HT1080 (cell line): ENCODE results near the gene AEN. TPM values are rescaled to one million over a fixed set of nuclear protein-coding genes. Genes with fewer than 3 reads are reported as not detected.

Experiments used
- DNase-seq: peaks from one replicate; pipeline ENCODE4 v3.0.0-alpha.2; 2015; ENCODE audit warnings: low read depth
- total RNA-seq: library from RNA; depleted of rRNA; stranded (reverse); fragments of >200 nt; shearing (Covaris generic); gene quantifications from 2 replicates; pipeline ENCODE4 v1.2.3, GENCODE V29; 2014

Gene AEN
- total RNA-seq, 1 experiment from 2014 or later: 162 TPM

DNA sequence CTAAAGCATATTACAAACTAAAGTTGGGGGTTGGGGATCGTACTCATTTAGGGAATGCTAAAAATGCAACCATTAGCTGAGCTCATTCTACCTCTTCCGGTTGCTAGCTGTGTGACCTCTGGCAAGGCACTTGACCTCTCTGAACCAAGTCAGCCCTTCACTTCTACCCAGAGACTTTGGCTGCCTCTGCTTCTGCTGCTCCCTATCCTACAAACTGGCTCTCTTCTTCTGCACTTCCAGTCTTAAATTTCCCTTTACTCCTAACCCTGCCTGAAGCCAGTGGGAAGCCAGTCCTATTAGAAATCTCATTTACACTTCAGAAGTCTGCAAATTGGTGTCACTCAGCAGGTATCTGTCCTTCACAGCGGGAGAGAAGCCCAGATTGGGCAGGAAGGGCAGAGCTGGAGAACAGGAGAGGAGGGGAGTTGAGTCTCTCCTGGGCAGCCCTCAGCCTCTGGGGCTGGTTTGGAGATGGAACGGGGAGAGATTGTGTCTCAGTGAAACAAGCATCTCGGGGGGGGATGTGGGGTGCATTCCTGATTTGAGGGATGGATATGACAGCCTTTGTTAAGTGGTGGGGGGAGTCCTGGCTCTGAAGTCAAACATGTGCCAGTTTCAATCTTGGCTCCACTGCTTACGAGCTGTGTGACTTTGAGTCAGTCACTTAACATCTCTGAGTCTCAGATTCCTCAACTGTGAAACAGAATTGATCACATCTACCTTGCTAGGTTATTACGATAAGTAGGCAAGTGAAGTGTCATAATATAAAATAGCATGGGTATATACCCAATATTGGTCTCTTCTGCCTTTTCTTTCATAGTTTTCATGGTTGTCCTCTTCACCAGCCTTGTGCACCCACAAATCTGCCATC lies 7.8 kb upstream of the AEN start:
- peak; percentile 44 for DNase-seq

DNA sequence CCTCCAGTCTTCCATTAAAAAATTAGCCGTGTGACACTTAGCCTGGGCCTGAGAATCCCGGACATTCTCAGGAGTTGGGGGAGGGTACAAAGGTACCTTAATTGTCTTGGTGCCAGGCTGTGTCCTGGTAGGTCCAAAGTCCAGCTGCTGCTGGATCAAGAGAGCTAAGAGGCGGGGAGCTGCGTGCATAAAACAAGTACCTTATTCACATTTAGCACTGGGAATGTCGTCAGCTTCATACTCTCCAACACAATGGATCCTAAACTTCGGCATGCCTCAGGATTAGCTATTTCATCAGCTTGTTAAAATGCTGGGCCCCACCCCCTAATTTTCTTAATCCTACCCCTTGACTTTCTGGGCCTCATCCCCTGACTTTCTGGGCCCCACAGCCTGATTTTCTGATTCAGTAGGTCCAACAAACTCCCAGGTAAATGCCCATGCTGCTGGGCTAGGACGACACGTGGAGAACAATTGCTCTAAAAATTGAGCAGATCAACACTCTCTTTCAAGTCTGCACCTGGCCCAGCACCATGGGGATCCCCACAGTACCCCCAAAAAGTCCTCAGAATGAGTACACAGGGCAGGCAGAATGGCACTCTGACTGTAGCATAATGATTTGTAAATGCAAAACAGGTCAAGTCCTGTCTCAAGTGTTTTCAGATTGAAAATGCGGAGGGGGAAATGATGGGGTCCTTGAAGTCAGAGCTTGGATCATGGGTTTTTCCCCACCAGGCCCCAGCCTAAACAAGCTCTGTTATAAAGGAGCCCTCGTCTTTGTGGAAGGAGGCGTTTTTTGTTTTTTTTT lies 5.6 kb upstream of the AEN start:
- no peak for DNase-seq

DNA sequence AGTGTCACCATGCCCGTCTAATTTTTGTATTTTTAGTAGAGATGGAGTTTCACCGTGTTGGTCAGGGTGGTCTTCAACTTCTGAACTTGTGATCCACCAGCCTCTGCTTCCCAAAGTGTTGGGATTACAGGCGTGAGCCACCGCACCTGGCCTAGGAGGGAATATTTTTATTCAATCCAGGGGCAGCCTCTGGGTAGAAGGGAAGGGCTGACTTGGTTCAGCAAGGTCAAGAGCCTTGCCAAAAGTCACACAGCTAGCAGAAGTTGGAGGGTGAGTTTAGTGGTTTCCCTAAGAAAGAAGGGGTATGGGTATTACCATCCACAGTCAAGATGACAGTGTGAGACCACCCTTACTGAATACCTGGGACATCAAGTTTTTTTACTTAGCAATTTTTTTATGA lies 4.9 kb upstream of the AEN start:
- no peak for DNase-seq

DNA sequence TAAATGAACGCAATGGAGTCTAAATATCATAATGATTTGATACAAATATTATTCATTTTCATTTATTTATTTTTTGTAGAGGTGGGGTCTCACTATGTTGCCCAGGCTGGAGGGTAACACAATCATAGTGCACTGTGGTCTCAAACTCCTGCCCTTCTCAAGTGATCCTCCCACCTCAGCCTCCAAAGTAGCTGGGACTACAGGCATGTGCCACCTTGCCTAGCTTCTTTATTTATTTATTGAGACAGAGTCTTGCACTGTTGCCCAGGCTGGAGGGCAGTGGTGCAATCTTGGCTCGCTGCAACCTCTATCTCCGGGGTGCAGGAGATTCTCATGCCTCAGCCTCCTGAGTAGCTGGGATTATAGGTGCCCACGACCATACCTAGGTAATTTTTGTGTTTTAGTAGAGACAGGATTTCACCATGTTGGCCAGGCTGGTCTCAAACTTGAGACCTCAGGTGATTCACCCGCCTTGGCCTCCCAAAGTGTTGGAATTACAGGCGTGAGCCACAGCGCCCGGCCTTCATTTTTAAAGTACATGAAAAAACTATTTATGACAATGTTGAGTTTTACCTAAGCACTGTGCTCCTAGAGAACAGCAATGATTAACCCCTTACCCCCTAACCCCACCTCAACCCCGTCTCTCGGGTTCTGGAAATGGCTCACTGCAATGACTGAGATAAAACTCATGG lies 4.0 kb upstream of the AEN start:
- no peak for DNase-seq

DNA sequence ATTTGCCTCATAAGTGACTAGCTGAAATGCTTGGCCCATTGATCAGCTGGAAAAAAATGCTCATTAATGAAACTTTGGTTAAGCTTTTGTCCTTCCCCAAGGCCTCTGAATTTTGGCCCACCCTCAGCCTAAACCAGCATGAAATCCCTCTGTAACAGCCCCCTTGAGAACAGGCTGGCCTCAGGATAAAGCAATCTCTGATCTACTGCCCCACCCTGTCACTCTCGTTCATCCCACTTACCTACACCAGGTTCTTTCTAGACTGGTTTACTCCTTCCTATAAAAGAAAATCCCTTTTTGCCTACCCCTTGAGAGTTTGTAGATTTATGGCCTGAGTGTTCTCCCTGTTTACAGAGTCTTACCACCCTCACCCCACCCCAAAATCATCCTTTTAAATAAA lies 3.4 kb upstream of the AEN start:
- no peak for DNase-seq

DNA sequence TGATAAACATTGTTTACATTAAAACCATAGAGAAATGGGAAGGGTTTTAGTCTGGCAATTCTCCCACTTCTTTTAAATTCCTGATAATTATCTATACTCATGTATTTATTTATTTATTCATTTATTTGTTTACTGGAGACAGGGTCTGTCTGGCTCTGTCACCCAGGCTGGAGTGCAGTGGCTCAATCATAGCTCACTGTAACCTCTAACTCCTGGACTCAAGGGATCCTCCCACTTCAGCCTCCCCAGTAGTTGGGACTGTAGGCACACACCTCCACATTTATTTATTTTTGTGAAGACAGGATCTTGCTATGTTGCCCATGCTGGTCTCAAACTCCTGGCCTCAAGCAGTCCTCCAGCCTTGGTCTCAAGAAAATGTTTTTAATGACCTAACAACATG lies 2.5 kb upstream of the AEN start:
- no peak for DNase-seq

DNA sequence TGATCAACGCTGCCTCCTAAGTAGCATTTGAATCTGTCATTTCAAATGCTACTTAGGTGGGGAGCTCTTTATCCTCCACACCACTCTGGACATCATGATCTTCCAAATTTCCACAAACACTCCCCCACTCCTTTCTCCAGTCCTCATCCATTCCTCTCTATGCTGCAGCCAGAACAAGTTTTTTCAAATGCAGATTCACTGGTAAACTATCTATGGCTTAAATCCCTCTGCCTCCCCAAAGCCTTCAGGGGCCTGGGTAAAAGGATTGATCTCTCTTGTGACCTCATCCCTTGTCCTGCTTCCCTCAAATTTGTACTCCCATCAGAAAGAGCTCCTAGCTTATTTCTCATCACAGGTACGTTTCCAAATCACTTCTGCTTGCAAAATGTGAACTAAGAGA lies 1.3 kb upstream of the AEN start:
- DNase-seq: no peak

DNA sequence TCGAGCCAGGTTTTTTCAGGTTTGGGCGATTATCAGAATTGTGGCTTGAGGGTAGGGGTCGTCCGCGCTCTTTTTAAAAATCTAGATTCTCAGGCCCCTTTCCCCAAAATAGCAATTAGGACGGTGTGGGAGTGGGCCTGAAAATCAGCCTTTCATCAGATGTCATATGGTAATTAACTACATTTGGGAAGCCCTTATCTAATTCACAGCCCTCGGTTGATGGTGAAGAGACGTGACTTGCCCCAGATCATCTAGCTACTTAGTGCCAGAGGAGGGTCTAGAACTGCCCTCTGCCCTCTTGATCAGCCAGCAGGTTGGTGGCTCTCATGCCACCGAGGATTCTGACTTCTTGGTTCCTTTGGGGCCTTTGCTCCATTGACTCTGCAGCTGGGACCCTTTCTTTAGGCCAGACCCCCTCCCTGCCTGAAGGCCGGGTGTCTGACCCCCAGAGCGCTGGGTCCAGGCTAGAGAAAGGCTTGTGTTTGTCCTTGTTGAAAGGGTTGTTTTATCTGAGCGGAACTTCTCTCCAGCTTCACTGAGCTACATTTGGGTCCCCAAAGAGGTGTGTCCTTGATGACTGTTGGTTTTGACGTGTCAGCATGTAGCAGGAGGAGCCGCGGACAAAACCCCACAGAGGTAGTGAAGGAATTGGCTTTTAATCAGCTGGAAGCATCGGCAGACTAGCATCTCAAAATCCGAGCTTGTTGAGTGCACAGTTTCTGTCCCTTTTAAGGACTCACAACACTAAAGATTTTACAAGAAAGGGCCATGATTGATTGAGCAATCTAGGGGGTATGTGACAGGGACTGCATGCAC lies 857 bp downstream of the AEN start:
- DNase-seq: peak; percentile 71

DNA sequence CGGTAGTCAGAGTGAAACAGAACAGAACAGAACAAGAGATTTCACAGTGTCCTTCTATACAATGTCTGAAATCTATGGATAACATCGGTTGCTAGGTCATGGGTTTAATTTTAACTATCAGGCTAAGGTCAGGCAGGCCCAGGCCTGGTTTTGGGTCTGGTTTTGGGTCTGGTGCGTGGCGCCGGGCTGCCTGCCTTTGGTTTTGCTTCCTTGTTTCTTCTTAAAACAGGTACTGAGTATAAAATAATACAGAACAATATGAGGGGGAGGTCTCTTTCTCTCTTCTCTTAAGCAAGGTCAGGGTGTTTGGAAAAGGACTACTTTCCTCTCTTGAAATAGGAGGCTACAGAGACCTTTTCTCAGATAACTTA lies 1.4 kb downstream of the AEN start:
- no peak for DNase-seq

DNA sequence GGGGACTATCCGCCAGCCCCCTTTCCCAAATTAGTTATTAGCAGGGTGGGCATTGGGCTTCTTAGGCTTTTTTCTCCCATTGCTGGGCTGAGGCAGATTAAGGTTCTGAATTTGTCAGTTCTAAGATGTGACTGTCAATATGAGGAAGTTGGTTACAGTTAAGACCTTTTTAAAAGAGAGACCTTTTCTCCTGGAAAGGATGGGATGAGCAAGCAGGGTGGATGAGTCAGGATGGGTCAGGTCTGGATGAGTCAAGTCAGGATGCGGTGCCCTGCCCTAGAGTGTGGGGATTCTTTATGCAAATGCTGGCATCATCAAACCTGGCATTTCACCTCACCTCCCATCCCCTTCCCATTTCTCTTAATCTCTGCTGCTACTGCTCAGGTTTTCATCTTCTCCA lies 1.9 kb downstream of the AEN start:
- peak; percentile 96 for DNase-seq

DNA sequence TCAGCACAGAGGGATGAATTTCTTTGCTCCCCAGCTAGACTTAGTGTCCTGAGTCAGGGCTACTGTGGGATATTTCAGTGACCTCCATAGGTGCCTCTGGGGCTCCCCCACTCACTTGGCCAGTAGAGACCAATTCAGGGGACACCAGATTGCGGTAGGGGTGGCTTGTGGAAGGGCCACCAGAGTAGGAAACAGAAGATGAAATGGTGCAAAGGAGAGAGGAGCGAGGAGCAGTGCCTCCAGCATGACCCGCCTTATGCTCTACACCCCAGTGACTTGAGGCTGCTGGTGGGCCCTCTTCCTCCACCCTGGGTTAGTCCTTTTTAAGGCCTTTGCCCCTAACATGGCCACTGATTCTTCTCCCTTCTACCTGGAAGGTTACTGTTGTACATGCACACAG lies 2.5 kb downstream of the AEN start:
- no peak for DNase-seq

DNA sequence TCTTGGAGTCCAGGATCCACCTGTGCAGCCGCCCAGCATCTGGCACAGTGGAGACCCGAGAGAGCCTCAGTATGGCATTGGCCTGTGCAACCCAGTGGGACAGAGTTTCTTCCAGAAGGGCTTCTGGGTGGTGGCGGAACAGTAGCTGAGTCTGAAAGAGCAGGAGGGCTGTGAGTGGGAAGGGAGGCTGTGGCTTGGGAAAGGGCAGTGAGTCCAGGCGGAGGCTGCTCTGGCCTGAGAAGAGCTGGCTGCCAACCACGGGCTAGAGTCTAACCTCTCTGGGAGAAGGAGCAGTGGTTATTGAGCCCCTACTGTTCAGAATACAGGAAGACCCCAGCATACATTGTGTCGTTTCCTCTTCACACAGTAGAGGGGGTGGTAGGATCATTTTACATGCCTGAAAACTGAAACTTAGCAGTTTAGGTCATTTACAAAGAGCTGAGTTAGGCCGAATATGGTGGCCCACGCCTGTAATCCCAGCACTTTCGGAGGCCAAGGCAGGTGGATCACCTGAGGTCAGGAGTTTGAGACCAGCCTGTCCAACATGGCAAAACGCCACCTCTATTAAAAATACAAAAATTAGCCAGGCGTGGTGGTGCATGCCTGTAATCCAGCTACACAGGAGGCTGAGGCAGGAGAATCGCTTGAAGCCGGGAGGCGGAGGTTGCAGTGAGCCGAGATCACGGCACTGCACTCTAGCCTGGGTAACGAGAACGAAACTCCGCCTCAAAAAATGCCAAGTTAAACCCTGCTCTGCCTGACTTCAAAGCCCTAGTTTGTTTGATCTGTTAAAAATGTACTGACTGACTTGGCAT lies 3.2 kb downstream of the AEN start:
- peak; percentile 39 for DNase-seq

DNA sequence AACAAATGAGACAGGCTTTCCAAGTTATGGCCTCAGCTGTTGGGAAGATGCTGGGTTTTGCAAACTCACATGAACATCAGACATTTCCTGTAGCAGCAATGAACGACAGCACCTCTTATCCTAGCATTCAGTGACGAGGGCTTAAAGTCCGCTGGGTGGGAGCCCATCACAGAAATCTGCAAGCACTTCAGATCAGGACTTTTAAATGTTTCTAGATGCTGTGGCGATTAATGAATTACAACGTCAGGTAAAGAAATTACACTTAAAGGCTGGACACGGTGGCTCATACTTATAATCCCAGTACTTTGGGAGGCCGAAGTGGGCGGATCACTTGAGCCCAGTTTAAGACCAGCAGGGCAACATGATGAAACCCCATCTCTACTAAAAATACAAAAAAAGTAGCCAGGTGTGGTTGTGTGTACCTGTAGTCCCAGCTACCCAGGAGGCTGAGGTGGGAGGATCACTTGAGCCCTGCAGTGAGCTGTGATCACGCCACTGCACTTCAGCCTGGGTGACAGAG lies 3.9 kb downstream of the AEN start:
- DNase-seq: no peak

DNA sequence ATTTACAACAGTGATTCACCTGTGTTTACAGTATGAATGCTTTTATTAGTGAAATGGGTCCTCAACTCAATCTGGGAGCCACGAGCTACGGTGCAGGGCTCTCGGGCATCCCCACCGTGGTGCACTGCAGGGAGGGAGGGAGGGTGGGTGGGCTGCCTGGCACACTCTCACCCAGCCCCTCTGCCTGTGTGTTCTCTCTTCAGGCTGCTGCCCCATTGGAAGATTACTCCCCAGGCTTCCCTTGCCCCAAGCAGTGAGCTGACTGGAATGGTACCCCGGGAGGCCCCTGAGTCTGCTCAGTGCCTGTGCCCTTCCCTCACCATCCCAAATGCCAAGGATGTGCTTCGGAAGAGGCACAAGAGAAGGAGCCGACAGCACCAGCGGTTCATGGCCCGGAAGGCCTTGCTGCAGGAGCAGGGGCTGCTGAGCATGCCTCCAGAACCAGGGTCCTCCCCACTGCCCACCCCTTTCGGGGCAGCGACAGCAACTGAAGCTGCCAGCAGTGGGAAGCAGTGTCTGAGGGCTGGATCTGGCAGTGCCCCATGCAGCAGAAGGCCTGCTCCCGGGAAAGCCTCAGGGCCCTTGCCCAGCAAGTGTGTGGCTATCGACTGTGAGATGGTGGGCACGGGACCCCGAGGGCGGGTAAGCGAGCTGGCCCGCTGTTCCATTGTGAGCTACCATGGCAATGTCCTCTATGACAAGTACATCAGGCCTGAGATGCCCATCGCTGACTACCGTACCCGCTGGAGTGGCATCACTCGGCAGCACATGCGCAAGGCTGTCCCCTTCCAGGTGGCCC lies 5.0 kb downstream of the AEN start:
- DNase-seq: no peak

DNA sequence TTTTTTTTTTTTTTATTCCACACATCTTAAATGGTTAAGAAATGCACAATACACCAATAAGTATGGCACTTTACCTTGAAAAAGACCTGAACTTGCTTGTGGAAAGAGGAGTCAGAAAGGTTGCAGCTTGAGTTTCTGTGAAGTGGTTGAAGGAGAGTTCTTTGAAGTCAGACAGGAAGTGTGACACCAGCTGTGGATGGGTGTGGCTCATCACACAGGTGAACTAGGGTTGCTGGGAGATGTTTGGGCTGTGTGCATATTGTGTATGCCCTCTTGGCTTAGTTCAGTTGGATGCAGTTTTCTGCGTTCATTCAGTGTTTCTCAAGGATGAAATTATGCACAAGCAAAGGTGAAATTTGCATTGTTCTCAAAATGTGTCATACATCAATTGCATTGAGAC lies 6.3 kb downstream of the AEN start:
- DNase-seq: peak; percentile 26

DNA sequence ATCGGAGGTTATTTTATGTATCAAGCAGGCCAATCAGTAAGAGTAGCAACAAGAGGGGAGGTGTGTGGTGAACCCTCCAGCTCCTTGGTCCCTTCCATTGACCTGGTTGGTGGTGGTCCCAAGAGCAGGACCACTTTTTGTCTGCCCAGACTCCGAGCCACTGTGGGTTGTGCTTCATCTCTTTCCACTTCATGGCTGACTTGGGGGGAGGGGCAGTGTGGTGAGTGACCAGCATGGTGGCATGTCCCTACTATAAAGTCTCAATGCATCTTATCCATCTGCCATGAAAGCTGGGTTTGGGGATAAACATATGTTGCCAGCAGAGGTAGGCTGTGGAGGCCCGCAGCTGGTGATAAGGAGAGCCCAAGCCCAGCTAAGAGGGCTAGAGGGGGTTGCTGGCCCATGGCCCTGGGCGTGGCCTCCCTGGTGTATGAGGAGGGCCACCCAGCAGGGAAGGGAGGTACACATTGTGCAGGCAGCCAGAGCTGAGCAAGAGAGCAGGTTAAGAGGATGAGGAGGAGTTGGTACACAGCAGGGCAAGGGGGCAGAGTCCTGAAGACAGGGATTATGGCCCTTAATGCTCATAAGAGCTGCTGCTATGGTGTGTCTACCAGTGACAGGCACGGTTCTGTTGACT lies 7.0 kb downstream of the AEN start:
- DNase-seq: no peak

DNA sequence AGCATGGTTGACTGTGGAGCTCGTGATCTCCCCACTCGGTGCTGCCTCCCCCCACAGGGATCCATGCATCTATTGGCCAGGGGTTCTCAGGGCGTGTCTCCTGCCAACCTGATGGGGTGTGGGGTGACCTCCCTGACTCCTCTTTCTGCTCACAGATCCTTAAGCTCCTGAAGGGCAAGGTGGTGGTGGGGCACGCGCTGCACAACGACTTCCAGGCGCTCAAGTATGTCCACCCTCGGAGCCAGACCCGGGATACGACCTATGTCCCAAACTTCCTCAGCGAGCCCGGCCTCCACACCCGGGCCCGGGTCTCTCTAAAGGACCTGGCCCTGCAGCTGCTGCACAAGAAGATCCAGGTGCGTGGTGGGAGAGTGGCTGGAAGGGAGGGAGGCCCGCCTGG lies 7.9 kb downstream of the AEN start:
- DNase-seq: no peak

DNA sequence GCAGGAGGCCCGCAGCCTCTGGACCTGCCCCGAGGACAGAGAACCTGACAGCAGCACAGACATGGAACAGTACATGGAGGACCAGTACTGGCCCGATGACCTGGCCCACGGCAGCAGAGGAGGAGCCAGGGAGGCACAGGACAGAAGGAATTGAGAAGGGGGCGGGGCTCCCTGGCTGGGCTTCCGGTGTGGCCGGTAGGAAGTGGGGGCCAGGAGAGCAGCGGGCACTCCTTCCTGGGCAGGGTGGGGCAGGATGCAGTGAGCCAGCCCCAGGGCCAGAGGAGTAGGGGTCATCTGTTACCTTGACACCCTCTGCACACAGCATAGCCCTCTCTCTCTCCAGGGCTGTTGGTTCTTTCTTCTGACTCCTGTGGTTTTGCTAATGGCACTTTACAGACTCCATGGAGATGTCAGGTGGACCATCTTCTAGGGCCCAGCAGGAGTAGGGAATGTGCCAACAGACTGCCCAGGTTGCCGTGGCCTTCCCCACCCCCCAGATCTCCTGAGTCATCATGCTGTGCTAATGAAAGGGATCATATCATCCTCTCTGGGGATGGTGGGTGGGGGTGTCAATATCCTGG lies 9.1 kb downstream of the AEN start:
- DNase-seq: peak; percentile 79
